C4-2B (cell line): Measurements from ENCODE around the gene TUB.

Source experiments
- H3K27ac ChIP-seq: fragments of 450-650 bp; 2 replicates; pipeline ENCODE4 v1.5.1; 2017
- ZFX ChIP-seq: fragments of 450-650 bp; IDR thresholded peaks from 2 replicates; pipeline ENCODE4 v1.6.1; 2017
- TF ChIP-seq, protein P1 (sequence below): fragments of 450-650 bp; conservative IDR thresholded peaks from 2 replicates; pipeline ENCODE4 v1.5.1; 2017; ENCODE audit warnings: mild to moderate bottlenecking

The TUB gene

DNA sequence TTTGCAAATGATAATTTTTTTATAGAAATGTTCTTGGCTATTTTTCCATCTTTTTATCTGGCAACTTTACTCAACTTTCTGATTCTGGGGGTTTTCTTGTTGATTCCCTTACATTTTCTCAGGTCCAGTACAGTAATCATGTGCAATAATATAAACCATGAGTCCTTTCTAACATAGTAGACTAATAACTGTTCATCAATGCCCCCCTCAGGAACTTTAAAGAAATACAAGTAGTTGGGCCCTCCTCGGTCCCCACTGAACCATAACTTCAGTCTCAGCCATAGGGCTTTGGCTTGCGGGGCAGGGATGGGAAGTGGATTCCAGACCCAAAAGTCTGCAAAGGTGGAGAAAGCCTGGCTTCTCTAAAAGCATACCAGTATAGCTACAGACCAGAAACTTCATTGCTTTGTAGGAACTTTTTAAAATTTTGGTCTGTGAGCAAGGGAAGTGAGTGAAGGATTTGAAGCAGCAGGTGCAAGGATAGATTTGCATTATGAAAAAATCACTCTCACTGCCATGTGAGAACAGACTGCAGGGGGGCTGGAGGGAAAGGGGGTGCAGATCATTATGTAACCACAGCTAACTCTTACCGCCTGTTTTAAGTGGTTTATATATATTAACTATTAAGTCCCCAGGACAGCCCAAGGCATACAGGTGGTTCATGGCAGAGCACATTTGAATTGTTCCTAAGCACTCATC lies 10.4 kb upstream of the TUB start:
- TF ChIP-seq ZFX, result no peak
- TF ChIP-seq, protein P1, sequence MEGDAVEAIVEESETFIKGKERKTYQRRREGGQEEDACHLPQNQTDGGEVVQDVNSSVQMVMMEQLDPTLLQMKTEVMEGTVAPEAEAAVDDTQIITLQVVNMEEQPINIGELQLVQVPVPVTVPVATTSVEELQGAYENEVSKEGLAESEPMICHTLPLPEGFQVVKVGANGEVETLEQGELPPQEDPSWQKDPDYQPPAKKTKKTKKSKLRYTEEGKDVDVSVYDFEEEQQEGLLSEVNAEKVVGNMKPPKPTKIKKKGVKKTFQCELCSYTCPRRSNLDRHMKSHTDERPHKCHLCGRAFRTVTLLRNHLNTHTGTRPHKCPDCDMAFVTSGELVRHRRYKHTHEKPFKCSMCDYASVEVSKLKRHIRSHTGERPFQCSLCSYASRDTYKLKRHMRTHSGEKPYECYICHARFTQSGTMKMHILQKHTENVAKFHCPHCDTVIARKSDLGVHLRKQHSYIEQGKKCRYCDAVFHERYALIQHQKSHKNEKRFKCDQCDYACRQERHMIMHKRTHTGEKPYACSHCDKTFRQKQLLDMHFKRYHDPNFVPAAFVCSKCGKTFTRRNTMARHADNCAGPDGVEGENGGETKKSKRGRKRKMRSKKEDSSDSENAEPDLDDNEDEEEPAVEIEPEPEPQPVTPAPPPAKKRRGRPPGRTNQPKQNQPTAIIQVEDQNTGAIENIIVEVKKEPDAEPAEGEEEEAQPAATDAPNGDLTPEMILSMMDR, result peak; percentile 32
- H3K27ac ChIP-seq, result no peak overlapping the region

DNA sequence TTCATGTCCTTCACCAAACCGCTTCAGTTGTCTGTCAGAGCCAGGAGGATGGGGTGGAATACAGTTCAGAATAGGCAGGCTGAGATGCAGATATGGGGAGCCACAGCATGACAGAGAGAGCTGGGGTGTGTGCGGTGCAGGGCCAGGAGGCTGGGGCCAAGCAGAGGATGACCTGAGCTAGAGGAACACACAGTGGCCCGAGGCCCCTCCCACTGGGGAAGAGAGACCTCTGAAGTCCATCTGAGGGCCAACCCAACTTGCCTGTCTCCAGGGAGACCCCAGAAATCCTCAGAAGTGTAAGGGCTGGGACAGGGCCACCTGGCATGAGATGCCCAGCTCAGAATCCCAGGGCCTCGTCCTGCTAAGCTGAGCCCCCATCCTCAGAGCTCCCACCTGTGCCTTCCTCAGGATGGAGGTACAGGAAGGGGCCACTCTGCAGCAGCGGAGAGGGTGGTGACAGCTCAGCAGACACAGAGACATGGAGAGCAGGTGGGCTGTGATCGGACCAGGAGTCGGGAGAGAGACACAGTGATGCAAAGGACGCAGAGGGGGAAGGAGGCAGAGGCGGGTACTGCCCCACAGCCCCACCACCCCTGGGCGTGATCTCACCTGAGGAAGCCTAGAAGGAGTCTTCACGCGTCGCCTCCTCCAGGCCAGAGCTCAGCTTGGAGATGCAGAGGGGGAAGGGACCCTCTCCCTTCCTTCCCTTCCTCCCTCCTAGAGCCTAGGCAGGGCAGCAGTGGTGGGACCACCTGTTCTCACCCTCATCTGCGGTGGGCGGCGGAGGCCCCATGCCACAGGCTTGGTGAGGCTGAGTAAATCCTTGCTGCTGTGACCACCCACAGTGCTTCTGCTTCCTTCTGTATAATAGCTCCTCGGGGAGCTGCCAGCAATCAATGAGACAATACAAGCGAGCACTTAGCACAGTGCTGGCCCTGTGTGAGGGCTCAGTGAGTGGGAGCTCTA lies 9.1 kb upstream of the TUB start:
- no peak overlapping the region for H3K27ac ChIP-seq
- no peak for TF ChIP-seq ZFX
- TF ChIP-seq, protein P1, result no peak

DNA sequence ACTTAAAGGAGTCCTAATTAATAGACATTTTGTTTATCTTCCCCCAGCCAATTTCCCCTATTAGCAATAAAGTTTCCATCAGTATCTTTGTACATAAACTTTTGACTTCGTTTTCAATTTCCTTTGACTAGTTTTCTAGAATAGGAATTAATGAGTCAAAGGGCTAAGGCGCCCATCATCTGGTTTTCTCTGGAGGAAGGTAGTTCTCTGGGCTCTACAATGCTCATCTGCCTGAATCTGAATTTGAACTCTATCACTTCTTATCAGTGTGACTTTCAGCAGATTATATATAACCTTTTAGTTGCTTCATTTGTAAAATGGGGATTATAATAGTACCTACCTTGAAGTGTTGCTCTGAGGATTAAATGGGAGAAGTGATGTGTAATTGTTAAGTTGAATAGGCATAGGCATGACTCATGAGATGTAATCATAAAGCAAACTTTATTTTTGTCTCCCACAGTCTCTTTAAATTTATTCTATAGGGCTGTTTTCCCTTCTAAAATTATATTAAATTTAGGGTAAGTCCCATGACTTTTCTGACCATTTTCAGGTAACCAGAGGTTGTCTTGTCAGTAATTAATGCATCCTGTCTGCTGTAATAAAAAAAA lies 5.8 kb upstream of the TUB start:
- H3K27ac ChIP-seq, result no peak overlapping the region
- TF ChIP-seq, protein P1, result no peak
- no peak for TF ChIP-seq ZFX

DNA sequence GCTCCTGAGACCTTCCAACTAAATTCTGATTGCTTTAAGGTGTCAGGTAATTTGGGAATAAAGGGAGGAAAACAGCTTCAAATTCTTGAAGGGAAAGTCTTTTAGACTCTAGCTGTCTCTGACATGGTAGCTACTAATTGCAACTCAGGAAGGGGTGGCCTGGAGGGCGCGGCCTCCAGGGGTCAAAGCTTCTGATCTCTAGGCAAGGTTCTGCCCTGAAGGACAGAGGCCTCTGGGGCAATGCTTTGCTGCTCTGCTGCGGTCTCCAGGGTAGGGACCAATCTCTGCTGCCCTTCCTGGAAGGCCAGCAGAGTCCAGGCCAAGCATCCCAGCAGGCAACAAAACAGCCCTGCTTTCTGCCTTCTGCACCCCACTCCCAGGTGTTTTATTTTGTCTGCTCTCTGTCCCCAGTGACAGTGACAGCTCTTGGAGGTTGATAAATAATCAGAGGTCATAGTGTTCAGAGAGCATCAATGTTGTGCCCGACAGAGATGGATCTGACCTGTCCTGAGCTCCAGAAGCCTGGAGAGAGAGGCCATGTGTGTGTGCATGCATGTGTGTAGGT lies 1.8 kb upstream of the TUB start:
- no peak overlapping the region for H3K27ac ChIP-seq
- TF ChIP-seq, protein P1, result no peak
- TF ChIP-seq ZFX, result no peak

DNA sequence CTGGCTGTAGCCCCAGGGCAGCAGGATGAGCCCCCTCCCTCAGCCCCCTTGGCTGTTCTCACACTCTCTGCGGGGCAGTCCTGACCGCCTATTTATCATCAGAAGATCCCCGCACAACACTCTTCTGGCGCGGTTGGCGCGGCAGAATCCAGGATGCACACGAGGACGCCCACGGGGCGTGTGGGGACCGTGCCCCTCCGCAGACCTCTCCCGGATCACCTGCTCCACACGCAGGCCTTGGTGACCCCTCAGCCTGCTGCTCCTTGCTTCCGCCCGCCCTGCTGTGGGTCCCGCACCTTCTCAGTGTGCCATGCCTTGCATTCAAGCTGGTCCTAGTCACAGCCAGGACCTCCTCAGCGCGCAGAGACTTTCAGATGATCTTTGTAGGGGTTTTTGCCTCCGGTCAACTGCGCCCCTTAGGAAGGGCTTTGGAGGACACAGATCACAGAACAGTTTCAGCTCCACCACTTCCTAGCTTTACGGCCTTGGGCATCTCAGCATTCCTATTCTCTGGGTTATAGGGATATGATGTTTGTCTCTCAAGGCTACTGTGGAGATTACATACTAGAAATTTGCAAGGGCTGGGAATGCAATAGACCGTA lies 841 bp upstream of the TUB start:
- no peak overlapping the region; the same call in 1 of the 2 replicates for H3K27ac ChIP-seq
- TF ChIP-seq, protein P1, result no peak
- no peak for TF ChIP-seq ZFX

DNA sequence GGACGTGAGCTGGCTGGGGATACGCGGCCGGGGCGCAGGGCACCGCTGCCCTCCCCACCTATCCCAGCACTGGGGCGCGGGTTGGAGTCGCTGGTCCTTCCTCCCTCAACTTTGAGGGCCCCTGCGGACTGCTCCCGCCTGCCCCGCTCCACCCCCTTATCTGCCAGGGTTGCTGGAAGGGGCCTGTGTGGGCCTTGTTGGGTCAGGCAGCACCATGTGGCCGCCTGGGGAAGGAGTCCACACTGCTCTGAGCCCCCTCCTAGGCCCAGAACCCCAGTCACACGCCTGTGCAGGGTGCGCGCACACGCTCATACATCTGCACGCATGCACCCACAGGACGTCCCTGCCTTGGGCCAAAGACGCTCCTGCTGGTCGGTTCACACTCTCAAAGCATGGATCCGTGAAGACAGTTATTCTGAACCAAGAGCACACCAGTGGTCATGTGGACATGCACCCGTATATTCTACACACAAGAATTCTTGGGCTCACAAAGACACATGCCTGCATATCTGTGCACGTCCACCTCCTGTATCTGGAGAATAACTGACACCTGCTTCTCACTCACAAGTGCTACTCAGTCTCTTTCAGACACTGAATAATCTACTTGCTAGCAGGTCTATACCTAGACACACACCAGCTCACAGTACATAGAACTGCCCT lies 710 bp downstream of the TUB start:
- peak overlapping the region; percentile 69 for H3K27ac ChIP-seq
- TF ChIP-seq, protein P1, result no peak
- TF ChIP-seq ZFX, result peak; percentile 64; the same call in 1 of the 2 replicates
